Skin of body (tissue), 2 donors: ENCODE measurements around the gene RPL22. TPM values are rescaled to one million over a fixed set of nuclear protein-coding genes. Genes with fewer than 3 reads are reported as not detected.

ENCODE experiments used
- DNase-seq: peaks from one replicate; lab custom pipeline; 2025; lab: John Stamatoyannopoulos, UW
- total RNA-seq: library from RNA; depleted of rRNA; stranded (reverse); fragments of >200 nt; gene quantifications from one replicate; pipeline ENCODE4 v1.2.3, GENCODE V29; 2014

Gene RPL22
- total RNA-seq, 1 donor from 2014 or later, result 261 TPM

GRCh38 chr1:6175411-6175828 lies 24.0 kb downstream of the RPL22 start:
- DNase-seq, result no peak

GRCh38 chr1:6174621-6175410 lies 24.6 kb downstream of the RPL22 start:
- no peak for DNase-seq

- no peak for DNase-seq
These were observed 26.8 kb downstream of the RPL22 start for GRCh38 chr1:6172549-6172948.

GRCh38 chr1:6171548-6172124 lies 27.8 kb downstream of the RPL22 start:
- no peak for DNase-seq

- no peak for DNase-seq
These were observed 28.6 kb downstream of the RPL22 start for GRCh38 chr1:6170742-6171201.

- DNase-seq, result no peak
These were observed 29.2 kb downstream of the RPL22 start for GRCh38 chr1:6170116-6170741.

- DNase-seq, result no peak
These were observed 30.3 kb downstream of the RPL22 start for GRCh38 chr1:6168947-6169586.

- no peak for DNase-seq
These were observed 31.7 kb downstream of the RPL22 start for GRCh38 chr1:6167391-6168303.

GRCh38 chr1:6166655-6167390 lies 32.6 kb downstream of the RPL22 start:
- DNase-seq, result no peak

GRCh38 chr1:6166221-6166620 lies 33.2 kb downstream of the RPL22 start:
- no peak for DNase-seq

GRCh38 chr1:6165441-6165985 lies 33.9 kb downstream of the RPL22 start:
- no peak for DNase-seq

- DNase-seq, result no peak
These were observed 34.4 kb downstream of the RPL22 start for GRCh38 chr1:6165027-6165426.

- DNase-seq, result no peak
These were observed 35.3 kb downstream of the RPL22 start for GRCh38 chr1:6163973-6164617.

GRCh38 chr1:6163191-6163972 lies 36.0 kb downstream of the RPL22 start:
- no peak for DNase-seq

- no peak for DNase-seq
These were observed 36.6 kb downstream of the RPL22 start for GRCh38 chr1:6162773-6163172.

- no peak for DNase-seq
These were observed 37.1 kb downstream of the RPL22 start for GRCh38 chr1:6162341-6162740.

GRCh38 chr1:6158181-6158580 lies 41.2 kb downstream of the RPL22 start:
- no peak for DNase-seq

- DNase-seq, result no peak
These were observed 41.7 kb downstream of the RPL22 start for GRCh38 chr1:6157528-6158174.
